GM18508 (cell line): ENCODE measurements around the gene PGM5.
"Not testable (repeated sequence)": the region's sequence is repeated elsewhere in the genome, so short reads cannot be mapped to it uniquely, and the experiment has no call there.

Experiments used
- ATAC-seq: cut with Tn5 transposase; IDR thresholded peaks from one replicate; pipeline ENCODE4 v1.9.1; 2021; ENCODE audit warnings: moderate number of reproducible peaks; ENCODE audit not compliant: insufficient read depth, unreplicated experiment

Gene PGM5

DNA sequence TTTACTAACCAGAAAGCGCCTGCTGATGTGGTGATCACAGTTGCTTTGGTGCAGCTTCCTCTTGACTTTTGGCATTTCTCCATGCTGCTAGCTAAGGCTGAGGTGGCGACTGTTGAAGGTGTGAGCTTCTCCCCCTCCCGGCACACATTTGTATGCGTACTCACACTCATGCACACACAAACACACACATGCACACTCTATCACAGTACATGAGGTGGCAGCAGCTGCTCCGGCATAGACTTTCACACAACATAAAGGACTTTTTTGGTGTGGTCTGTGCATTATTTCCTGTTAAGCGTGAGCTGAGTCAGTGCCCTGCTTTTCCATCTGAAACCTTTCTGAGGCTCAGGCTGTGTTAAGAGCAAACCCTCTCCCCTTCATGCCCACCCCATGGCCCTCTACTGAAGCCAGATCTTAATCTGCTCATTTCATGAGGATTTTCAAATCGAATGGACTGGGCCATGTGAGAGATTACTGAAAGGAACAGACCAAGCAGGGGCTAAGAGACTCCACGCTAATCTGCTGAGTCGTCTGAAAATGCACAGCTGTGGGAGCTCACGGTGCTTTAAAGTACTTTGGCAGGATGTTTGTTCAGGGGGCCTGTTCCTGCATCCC, 10.6 kb downstream of the PGM5 start:
- not testable (repeated sequence) for ATAC-seq

DNA sequence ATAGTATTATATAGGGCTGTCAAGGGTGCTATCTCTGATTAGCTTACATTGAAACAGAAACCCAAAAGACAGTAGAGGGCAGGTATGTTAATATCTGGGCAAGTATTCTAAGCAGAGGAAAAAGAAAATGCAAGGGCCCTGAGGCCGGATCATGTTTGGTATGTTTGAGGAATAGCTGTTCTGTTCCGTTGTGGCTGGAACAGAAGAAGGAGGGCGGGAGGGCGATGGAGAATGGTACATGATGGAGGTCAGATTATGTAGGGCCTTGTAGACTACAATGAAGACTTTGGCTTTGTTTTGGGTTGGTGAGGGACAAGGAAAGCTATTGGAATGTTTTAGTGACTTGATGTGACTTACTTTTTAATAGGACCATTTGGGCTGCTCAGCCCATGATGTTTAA, 19.4 kb downstream of the PGM5 start:
- not testable (repeated sequence) for ATAC-seq

DNA sequence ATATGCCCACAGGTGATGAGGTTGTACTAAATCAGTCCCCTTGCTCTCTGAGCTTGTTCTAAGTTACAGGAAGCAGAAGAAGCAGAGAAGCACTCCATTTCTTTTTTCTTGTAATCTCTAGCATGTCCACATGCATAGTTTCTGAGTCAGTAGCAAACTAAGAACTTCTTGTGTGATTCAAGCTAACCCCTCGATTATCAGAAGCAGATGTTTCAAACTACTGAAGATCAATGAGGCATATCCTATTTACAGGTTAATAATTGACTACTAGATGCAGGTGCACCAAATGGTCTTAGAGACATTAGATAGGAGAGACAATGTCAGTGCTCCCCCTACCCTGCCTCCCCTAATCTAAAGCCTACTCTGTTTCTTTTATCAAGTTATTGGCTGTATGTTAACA, 21.3 kb downstream of the PGM5 start:
- peak; percentile 90 for ATAC-seq

DNA sequence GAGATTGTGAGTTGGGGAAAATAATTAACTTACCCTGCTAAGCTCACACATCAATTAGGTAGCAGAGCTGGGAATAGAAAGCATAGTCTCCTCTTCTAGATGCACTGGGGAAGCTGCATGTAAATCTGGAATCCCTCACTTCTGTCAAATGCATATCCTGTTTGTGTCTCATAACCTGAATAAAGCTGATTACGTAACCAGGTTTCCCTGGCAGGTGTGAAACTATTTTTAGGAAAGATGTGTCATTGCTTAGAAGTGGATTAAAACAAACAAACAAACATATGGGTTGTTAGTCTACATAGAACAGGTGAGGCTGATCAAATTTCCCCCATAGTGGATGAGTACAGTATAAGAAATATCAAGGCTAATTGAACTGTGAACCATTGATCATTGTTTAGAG, 27.5 kb downstream of the PGM5 start:
- not testable (repeated sequence) for ATAC-seq

DNA sequence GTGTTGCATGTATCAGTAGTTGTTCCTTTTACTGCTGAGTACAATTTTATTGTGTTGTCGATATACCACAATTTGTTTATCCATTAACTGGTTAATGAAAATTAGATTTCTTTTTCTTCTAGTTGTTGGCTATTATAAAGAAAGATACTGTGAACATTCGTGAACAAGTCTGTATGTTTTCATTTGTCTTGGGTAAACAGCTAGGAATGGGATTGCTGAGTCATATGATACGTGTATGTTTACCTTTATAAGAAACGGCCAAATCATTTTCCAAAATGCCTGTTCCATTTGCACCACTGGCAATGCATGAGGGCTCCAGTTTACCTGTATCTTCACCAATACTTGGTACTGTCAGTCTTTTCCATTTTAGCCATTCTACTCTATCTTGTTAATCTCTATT, 33.1 kb downstream of the PGM5 start:
- ATAC-seq: not testable (repeated sequence)

DNA sequence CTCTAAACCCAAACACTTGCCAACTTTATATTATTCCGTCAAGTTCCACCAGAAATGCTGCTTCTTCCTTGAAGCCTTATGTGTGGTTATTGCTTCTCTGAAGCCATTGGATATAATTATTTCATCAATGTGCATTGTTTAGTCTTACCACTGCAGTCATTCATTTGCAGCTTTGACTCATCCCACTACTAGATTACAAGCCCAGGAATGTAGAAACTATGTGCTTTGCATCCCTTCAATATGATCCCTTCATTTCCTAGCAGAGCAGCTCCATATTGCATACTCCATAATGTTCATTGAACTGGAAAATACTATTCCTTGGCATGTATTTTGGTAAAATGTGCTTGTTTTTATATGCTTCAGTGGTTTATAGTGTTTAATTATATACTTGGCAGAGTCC, 34.3 kb downstream of the PGM5 start:
- not testable (repeated sequence) for ATAC-seq

DNA sequence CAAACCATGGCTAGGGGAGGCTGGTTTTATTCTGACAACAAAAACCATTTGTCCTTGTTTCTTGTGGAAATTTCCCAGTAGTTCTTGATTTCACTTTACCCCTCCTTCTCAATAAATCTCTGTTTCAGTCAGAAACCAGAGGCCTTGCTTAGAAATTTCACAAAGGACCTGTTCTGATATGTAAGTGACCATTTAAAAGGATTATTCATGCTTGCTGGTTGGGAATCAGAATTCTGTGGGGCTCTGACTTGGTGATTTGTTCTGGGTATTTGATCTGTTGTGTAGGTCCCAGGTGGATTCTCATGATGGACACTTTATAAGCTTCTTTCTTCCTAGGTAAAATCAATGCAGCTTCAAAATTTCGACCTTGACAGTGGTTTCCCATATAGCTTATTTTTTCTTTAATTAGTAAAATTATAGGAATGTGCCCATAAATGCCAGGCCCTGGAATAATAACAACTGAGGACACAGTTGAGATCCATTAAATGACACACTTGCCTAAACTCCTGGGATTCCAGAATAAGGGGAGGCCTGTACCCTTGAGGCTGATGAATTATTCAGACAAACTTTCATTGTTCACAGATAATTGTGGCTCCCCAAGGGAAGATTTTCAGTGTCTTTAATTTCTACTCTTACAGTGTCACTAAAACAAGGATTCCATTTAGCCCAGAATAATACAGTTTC, 40.1 kb downstream of the PGM5 start:
- ATAC-seq: not testable (repeated sequence)

DNA sequence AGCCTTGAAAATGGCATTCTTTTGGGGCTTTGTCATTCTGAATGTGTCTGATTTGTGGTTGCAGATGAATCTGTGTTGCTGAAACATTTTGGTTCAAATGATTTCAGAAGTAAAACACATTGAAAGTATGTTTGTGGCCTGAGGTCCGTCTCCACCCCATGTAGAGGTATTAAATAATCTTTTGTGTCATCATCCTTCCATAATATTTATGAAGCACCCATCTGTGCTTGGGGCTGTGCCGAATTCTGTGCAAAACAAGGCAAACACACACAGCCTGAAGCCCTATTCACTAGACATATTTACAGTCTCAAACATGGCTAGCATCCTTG, 40.6 kb downstream of the PGM5 start:
- ATAC-seq: not testable (repeated sequence)

DNA sequence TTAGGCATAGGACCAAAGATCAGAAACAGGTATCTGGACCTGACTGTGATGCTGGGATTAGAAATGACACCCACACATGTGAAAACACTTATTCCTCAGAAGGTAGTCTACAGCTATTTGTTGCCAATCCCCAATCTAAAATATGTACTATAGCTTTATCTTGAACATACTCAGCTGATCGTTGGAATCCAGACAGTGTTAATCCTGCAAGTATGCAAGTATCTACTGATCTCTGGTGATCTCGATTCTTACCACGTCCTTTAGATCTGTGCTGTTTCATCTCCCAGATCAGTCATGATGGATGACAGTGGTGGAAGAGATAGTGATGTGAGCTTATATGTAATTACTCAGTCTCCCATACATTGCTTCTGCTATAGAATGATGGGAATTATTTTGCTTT, 41.4 kb downstream of the PGM5 start:
- not testable (repeated sequence) for ATAC-seq

DNA sequence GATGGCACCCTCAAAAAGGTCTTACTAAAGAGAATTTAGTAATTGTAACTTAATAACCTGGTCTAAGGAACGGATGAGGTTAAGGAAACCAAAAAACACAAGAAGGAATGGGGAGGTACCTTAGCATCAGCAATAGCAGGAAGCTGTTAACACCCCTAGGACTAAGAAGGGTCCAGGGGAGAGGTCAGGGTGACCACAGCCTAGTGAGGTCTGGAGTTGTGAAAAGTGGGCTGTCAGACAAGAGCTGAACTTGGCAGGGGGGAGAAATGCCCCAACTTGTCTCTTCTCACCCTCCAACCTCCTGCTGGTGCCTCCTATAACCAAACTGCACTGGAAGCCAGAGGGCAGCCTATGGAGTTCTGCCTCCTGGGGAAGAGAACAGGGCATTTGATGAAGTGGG, 41.9 kb downstream of the PGM5 start:
- ATAC-seq: not testable (repeated sequence)

DNA sequence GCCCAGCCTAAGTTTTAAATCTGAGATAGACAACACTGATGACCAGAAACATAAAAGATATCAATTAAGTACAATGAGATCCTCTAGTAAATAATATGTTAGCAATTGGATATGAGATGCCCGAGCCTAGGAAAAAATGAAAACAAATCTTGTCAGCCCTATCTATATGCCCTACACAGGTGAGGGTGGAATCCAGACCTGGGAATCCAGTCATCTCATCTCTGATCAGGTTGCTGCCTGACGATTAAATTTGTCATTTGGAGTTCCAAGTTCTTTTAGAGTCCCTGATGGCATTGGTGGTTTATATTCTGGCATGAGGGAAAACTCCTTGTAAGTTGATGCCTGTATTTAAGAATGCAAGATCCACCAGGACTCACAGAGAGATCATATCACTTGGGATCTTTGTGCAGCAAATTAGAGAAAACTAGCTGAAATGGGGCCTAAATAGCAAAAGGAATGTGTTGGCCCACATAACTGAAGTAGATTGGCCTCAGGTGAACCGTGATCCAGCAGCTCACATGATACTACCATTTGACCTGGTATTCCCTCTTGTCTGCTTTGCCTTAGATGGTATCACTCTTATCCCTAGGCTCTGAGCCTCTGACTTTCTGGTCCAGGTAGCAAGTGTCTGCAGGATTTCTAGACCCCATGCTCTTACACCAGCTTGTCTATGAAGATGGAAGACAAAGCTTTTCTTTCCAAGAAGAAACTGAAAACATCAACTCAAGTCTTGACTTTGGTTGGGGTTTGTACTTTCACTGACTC, 48.2 kb downstream of the PGM5 start:
- not testable (repeated sequence) for ATAC-seq

DNA sequence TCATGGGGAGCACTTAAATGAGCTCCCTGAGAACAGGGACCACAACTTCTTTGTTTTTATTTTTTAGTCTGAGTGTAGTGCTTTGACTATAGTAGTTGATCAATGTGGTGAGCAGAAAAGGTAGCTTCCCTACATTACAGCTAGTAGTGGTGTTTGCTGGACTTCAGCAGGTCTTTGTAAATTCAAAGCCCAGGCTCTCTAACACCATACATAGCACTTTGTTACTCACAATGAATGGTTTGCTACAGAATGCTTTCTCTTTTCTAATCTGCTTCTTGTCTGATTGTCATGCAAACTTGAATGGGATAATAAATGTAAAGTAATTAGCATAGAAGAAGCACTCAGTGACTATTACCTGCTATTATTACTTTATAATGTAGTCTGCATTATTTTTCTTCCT, 55.5 kb downstream of the PGM5 start:
- not testable (repeated sequence) for ATAC-seq

DNA sequence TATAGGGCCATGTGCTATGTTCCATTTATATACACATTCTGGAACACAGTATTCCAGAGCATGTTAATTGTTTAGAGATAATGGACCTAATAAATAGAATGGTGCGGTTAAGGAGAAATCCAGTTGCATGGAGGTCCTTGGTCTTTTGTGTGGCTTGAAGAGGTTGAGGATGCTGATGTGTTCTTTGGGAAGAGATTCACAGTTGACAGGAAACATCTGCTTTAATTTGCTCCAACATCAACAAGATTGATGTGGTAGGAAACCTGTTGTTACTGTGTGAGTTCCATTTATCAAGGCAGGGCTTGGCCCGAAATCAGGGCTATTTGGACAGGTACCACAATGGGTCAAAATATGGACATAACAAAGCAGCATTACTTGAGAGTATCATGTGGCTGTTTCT, 56.3 kb downstream of the PGM5 start:
- ATAC-seq: not testable (repeated sequence)

DNA sequence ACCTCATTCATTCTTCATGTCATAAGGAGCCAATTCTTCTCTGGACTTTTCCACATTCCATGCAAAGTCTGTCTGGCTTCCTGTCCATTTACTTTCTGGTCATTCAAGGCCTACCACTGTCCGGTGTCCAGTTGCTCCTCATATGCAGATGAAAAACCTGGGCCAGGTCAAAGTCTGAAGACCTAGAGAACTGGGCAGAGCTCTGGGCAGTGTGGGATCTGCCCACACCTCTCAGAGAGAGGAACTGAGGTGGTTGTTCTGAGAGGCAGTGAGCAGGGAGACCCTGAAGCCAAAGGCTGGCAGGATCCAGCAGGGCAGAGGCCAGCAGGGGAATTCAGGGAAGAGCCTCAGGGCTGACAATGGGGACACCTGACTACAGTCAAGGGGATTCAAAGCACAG, 58.7 kb downstream of the PGM5 start:
- ATAC-seq: not testable (repeated sequence)

DNA sequence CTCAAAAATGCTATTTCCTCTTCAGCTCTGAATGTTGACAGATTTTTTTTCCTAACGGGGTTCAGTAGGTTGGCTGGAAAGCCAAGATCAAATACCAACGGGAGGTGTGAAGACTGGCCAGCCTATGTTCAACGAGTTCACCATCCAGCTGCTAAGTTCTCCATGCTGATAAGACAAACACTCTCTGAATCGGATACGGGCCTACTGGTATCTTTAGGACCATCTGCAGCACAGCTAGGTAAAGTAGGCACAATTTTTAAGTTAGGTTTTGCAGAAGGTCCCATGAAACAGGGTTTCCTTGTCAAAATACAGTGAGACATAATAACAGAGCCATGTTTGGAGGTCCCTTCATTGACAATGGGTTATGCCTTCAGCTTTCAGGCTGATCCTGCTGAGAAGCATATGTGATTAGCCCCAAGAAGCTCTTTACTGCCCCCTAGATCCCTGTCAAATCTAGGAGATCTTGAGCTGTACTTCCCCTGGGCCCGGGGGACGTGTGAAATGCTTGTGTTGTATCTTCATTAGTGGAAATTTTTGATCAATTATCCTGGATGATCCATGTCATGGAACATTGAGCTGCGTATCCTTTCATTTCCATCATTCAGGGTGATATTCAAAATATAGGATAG, 60.6 kb downstream of the PGM5 start:
- no peak for ATAC-seq

DNA sequence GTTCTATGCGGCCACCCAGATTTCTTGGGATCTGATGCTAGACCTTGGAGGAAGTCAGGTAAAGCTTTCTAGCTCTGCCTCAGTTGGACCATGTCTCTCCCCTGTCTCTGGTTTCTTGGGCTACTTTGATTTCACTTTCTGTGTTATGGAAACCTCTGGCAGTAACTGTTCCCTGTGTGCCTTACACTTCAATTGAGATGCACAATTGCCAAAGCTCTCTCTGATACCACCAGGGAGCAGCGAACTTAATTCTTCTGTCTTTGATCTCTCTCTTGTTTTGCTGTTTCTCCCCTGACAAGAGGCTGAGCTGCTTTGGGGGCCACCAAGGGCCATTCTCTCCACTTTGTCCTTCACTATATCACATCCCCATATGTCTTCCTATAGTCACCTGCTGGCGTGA, 61.4 kb downstream of the PGM5 start:
- ATAC-seq: no peak

DNA sequence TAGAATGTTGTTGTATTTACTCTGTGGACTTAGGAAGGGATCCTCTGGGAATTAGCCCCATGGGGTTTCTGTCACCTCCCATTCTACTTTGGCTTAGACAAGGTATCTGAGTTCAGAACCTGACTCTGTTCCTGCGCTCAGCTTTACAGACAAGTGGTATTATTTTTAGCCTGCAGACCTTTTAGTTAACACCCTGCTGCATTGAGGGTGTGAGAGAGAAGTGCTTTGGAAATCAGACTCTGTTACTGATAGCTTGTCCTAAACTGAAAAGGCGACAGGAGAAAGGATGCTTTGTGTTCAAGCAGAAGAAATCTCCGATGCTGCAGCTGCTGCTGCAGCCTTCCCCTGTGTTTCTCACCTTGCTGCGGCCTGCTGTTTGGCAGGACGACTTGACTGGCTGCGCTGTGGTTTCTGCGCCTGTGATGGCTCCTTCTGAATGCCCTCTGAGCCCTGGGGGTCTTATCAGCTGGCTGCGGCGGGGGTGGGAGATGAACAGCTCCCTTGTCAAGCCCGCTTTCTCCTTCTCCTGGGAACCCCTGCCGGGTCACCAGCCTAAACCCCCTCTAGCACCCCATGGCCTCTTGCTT, 61.9 kb downstream of the PGM5 start:
- no peak for ATAC-seq

DNA sequence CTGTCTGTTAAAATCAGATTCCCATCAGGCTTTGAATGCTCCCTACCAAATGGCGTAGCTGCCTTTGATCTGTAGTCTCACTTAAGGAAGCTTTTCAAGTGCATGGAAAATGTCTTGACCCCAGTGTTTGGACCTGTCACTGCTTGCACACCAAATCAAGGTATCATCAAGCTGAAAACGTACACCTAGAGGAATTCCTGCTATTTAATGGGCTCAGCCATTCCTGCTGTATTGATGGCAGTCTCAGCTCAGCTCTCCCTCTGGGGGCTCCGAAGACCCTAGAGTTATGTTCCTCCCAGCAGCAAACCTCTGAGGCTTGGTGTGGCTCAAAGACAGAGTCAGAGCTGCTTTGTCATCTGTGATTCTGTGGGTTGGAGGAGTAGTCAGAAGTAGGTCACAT, 63.5 kb downstream of the PGM5 start:
- no peak for ATAC-seq

DNA sequence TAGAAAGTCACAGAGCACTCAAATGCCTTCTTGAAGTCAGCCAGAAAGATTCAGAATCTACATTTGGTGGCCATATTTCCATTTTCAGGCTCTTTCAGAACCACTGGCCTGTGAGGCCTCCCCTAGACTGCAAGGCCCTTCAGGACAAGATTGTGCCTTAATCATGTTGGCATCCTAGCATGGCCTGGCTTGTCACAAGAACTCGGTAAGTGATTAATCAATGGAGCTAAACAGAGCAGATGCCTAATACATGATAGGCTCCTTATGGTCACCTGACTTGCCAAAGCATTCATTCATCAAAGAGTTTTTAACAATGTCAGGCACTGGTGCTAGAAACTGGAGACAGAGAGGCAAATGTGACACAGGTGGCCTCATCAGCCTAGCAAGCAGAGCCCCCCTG, 70.3 kb downstream of the PGM5 start:
- ATAC-seq: no peak

DNA sequence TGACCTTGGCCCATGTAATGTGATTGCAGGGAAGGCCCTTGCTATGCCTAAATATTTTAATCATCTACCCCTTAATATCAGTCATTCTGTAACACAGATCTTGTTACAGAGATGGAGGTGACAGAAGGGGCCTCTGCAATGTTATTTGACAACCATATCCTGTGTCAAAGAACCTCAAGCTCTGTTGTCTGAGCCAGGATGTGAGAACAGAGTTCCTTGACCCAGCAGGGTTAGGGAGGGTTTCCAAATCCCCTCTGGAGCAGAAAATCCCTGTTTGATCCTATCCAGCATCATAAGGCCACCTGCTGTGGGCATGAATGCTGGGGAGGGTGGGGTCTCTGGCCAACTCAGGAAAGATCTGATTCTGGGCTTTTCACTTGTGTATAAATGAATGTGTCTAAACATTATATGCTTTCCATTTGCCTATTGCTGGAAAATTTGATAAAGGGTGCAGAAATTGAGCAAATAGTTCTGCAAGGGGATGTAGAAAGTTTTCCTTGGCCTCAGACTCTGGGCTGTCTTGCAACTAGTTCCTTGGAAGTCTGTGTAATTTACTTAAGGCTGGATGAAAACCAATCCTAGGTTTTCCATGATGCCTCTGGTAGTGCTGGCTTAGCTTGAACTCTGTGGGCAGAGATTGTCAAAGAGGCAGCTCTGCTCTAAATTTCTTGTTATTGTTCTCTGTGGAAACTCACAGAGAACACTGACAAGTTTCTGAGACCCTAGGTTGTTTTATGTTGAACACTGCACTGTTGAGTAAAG, 71.0 kb downstream of the PGM5 start:
- ATAC-seq: no peak
